Stimulated activated CD8-positive, alpha-beta memory T cell treated with anti-CD3 and anti-CD28 coated beads, Interleukin-4, amount 100 ng/mL, for 4 hours (primary cell): ENCODE data around the gene CDK16.
A peak's percentile ranks its signal among the peaks of the same experiment; 100 is the strongest.

ENCODE experiments used
- DNase-seq, 2 donors: peaks; one replicate each; pipeline ENCODE4 v3.0.0-alpha.2; 2020; ENCODE audit warnings: low read depth in 2 of 2, low spot score in 1 of 2

Gene CDK16

DNA sequence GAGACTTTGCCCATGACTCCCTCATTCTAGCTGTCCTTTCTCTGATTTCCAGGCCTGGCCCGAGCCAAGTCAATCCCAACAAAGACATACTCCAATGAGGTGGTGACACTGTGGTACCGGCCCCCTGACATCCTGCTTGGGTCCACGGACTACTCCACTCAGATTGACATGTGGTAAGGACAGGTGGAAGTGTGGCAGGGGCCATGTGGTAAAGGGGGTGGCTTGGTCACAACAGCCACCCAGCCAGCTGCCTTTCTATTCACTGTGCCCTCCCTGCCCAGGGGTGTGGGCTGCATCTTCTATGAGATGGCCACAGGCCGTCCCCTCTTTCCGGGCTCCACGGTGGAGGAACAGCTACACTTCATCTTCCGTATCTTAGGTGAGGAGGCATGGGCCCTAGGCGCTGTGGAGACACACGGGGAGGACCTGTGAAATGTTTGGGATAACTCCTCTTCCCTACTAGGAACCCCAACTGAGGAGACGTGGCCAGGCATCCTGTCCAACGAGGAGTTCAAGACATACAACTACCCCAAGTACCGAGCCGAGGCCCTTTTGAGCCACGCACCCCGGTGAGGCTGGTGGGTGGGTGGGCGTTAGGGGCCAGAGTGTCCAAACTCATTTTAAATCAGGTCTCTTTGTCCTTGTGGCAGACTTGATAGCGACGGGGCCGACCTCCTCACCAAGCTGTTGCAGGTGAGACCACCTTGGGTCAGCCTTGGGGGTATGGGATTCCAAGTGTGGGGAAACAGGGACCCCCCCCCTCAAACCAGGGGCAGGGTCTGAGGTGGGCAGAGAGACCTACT is 8.3 kb downstream of the CDK16 start:
- no peak for DNase-seq

DNA sequence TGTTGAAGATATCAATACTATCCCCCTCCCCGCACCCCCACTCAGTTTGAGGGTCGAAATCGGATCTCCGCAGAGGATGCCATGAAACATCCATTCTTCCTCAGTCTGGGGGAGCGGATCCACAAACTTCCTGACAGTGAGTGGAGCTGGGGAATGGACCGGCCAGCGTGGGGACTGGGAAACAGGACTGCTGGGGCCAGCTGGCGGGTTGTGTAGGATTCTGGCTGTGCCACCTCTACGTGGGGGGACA is 8.8 kb downstream of the CDK16 start:
- no peak for DNase-seq

DNA sequence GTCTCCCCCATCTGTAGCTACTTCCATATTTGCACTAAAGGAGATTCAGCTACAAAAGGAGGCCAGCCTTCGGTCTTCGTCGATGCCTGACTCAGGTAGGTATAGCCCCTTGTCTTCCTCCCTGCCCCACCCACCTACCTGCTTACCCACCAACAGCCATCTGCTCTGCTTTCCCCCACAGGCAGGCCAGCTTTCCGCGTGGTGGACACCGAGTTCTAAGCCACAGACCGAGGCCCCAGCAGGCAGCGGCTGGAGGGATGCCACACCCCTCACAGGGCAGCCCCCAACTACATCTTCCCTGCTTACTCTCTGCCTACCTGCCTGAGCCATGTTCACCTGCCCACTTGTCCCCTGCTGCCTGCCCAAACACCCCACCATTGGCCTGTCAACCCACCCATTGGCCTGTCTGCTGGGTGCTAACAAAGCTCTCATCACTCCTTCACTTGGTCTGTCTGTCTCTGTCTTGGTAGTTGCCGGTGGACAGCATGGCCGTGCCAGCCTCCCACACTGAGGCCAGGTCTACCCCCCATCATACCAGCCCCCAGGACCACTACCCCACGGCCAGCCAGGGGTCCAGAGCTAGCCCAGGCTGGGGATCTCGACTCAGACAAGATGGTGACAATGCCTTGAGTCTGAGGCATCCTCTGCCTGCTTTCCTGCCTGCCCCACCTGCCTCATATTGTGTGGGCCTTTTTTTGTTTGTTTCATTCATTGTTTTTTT is 10.2 kb downstream of the CDK16 start:
- no peak for DNase-seq

DNA sequence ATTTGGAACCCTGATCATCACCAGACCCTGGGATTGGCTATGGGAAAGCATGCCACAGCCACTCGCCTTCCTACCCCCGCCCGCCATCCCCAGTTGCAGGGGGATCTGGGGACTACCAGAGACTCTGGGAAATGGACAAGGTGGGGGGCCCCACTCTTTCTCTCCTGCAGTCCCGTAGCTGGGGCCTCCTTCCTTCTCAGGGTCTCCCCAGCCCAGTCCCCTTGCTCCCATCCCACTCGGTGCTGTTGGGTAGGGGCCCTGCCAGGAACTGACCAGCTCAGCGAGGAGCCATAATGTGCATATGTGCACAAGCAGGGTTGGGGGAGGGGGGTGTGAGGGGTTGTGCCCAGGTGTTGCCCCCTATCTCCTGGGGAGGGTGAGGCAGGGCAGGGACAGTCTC is 10.9 kb downstream of the CDK16 start:
- DNase-seq: no peak

DNA sequence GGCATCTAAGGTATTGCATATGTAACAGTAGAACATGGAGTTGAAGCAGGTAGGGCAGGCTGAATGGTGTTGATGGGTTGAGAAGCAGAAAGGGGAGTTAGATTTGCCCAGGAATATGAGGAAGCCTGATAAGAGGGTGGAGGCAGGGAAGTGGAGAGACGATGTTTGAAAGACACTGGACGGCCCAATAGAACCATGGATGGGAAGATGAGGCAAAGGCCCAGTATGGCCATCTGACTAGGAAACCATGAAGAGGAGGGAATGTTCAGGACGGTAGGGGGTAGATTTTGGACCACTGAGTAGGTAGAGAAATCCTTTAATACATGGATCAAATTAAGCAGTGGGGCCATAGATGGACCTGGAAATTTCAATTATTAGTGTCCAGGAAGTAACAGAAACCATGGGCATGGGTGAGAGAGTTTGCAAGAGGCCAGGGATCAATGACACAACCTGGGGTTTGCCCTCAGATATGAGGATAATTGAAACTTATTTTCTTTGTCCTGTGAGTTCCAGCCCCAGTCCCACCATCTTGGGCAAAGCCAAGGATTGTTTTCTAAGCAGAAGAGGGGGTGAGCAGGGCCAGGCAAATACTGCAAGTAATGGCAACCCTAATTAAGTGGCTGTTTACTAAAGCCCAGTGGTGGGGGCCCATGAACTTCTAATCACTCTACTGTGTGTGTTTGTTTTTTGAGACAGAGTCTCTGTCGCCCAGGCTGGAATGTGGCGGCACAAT is 11.8 kb downstream of the CDK16 start:
- no peak for DNase-seq

DNA sequence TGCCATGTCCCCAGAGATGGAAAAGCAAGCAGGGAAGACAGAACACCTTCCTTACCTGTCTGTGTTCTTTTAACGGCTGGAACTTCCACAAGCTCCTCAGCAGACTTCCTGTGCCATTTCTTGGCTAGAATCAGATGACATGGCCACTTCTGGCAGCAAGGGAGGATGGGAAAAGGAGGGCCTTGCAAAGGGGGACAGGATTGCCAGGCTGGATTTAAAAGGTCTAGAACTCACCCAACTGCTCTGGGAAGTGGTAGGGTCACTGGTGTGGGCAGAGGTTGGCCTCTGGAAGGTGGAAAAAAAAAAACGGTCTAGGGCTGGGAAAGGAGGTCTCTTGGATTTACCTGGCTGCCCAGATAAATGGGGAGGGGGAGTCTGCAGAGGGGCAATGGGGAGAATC is 12.7 kb downstream of the CDK16 start:
- DNase-seq: no peak

DNA sequence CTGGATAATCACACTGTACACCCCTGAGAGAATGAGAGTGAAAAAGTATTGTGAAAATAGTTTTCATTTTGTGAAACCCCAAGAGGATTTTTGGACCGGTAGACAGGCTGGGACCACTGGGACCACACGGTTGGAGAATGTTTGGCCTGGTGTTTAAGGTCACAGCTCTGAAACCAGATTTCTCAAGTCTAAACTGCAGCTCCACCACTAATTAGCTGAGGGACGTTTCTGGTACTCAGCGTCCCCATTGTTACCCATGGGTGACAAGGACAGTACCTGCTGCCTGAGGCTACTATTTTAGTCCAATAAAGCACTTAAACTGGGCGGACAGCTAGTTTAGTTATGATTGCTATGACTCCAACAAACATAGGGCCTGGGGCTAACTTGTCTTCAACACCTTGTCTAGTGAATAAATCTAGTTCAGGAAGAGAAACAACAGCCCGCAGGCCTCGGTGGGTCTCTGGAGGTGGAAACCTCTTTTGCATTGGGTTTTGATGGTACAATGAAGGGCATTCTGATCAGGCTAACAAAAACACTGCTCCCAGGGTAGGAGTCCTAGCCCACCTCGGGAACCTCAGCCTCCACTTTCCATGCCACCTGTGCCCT is 13.8 kb downstream of the CDK16 start:
- DNase-seq: no peak

DNA sequence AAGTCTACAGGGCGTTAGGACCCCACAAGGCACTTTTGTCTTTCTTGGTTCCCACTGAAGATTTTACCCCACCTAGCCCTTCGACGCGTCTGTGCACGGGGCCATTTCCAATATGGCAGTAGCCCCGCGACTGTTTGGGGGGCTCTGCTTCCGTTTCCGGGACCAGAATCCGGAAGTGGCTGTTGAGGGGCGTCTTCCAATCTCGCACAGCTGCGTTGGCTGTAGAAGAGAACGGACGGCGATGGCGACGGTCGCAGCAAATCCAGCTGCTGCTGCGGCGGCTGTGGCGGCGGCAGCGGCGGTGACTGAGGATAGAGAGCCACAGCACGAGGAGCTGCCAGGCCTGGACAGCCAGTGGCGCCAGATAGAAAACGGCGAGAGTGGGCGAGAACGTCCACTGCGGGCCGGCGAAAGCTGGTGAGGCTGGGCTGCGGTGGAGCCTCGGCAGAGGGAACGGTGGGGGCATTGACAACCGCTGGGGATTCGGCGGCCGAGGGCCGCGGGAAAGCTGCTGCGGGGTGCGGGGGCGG is 14.4 kb downstream of the CDK16 start, which contains the start of gene USP11:
TSS of gene USP11 (plus strand) at position 207 of the 530 bp plus-strand sequence. CDS start at position 242, 35 bp downstream.
- DNase-seq: peak; percentile 14 to 48

DNA sequence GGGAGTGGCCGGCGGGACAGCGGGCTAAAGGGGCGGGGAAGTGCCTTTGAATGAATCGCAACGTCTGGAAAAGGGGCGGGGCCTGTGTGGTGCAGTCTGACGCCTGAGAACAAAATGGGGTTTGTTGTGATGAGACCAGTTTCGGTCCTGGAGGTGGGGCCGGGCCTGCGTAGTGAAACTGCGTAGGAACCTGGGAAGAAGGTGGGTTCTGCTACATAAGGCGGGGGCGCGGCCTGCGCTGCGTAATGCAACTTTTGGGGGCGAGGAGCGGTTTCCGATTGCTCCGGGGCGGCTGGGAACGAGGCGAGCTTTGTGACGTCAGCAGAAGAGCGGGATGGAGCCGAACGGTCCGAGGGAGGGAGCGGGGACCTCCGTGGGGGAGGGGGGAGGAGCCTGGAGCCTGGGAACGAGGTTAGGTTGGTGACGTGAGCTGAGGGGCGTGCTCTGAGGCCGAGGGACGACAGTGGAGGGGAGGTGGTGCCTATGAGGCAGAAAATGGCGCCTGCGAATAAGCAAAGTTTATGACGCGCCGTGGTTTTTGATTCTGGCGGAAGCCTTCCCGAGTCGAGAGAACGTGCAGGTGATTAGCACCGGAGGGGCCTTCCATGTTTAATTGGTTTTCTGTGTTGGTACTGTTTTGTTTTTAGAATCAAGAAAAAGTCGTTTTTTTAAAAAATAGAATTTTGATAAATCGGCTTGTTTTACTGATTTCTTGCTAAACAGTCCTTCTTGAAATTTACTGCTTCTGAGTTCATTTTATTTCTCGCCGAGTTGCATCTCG is 15.0 kb downstream of the CDK16 start:
- DNase-seq: peak; percentile 79 to 95

DNA sequence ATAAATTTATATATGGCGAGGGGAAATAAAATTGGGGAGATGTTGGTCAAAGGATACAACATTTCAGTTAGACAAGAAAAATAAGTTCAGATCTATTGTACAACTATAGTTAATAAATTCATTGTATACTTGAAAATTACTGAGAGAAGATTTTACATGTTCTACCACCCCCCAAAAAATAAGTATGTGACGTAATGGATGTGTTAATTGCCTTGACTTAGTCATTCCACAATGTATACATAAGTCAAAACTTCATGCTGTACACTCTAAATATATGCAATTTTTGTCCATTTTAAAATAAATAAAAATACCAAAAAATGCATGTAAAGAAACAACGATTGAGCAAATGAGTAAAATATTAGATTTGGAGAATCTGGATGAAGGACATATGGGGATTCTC is 16.1 kb downstream of the CDK16 start:
- no peak for DNase-seq

DNA sequence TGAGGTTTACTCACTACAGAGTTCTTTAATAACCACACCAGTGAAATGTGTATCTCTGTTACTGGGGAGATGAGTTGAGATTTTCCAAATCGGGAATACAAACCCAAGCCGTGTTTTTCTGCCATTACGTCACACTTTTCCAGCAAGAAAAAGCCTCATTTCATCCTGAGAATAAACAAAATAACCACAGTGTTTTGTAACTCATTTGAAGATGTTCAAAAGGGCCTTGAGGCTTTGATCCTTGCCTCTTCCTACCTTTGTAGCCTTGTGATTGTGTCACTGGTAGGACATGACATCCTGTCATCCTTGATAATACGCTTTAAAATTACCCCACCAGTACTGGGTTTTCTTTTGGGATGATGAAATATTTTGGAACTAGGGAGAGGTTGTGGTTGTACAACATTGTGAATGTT is 17.2 kb downstream of the CDK16 start:
- DNase-seq: no peak

DNA sequence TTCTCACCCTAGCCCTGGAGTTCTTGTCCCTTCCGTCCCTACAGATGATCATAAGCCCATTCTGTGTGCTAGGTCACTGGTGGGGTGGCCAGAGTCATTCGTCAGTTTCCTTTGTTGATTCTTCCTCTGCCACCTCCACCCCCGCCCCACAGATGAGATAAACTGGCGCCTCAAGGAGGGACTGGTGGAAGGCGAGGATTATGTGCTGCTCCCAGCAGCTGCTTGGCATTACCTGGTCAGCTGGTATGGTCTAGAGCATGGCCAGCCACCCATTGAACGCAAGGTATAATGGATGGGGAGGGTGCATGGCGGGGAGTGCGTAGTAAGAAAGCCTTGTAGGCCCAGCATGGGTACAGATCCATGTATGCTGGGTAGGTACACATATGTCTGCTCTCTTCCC is 20.7 kb downstream of the CDK16 start:
- DNase-seq: no peak

DNA sequence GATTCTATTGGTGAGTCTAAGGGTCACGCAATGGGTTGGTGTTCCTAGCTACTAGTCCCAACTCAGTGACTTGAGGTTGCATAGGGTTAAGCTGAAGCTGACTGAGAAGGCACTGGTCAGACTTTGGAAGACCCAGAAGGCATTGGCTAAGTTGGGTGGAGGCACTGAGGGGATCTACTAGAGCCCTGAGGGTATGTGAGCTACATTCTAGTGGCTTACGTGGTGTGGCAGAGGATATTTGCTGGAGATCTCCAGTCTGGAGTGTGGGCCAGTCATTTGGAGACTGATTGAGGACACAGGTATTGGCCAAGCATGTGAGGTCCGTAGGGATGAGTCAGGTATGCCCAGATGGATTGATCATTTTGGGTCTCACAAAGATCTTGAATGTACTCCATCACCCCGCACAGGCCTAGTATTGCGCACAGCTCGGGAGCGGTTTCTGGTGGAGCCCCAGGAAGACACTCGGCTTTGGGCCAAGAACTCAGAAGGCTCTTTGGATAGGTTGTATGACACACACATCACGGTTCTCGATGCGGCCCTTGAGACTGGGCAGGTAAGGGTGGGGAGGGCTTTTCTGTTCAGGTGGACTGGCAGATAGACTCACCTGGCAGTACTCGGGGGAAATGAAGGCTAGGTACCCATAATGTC is 21.5 kb downstream of the CDK16 start:
- DNase-seq: no peak

DNA sequence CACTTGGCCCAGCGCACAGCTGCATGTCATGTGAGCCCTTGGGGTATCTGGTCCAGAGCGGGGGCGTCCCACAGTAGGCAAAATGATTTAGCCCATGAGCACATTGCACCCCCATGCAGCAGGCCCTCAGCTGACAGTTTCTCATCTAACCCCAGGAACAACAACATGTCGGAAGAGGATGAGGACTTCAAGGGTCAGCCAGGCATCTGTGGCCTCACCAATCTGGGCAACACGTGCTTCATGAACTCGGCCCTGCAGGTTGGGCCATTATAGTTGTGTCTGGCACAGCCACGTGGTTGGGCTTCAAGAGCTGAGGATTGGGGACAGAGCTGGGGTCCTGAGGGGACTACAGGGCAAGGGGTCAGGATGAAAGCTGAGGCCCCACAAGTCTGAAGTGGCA is 22.1 kb downstream of the CDK16 start:
- no peak for DNase-seq

DNA sequence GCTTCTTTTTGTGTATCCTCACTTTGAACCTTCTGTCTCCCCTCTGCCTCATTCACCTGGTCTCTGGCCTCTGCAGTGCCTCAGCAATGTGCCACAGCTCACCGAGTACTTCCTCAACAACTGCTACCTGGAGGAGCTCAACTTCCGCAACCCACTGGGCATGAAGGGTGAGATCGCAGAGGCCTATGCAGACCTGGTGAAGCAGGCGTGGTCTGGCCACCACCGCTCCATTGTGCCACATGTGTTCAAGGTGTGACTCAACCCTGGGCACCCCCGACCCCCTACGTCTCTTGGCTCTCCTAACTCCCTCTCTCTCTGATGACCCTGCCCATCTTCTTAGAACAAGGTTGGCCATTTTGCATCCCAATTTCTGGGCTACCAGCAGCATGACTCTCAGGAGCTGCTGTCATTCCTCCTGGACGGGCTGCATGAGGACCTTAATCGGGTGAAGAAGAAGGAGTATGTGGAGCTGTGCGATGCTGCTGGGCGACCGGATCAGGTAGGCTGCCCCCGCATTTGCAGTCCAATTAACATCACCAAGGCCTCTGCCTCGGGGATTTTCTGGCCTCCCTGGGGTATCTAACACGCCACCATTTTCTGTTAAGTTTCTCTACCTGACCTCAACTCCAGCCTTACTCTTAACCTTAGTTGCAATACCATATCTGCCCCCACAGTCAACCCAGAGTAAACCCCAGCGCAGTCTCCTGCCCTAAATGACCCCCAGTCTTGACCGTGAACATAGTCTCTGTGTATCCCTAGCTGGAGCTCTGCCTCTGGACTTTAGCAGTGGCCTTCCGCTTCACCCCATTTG is 22.9 kb downstream of the CDK16 start:
- no peak for DNase-seq

DNA sequence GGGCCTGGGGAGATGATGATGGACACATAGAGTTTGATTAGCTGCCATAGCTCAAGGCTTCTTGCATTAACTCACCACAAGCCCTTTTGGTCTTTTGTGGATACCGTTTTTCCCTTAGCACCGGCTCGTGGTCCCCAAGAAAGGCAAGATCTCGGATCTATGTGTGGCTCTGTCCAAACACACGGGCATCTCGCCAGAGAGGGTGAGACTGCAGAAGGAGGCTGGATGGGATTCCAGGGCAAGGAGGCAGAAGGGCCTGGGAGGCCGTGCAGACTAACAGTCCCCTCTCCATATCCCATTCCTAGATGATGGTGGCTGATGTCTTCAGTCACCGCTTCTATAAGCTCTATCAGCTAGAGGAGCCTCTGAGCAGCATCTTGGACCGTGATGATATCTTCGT is 23.8 kb downstream of the CDK16 start:
- DNase-seq: no peak

DNA sequence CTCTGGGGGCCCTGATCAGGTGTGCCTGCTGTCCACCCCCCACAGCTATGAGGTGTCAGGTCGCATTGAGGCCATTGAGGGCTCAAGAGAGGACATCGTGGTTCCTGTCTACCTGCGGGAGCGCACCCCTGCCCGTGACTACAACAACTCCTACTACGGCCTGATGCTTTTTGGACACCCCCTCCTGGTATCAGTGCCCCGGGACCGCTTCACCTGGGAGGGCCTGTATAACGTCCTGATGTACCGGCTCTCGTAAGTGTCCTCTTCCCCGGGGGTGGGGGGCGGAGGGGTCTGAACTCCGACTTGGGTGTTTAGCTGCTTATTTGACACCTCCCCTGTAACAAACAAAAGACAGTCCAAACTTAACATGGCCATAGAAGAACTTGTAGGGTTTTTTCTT is 24.9 kb downstream of the CDK16 start:
- no peak for DNase-seq

DNA sequence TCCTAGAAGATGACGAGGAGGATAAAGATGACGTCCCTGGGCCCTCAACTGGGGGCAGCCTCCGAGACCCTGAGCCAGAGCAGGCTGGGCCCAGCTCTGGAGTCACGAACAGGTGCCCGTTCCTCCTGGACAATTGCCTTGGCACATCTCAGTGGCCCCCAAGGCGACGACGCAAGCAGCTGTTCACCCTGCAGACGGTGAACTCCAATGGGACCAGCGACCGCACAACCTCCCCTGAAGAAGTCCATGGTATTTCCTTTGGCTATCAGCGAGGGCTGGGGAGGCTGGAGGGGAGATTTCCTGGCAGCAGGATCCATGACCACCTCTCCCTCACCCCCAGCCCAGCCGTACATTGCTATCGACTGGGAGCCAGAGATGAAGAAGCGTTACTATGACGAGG is 26.2 kb downstream of the CDK16 start:
- DNase-seq: no peak

DNA sequence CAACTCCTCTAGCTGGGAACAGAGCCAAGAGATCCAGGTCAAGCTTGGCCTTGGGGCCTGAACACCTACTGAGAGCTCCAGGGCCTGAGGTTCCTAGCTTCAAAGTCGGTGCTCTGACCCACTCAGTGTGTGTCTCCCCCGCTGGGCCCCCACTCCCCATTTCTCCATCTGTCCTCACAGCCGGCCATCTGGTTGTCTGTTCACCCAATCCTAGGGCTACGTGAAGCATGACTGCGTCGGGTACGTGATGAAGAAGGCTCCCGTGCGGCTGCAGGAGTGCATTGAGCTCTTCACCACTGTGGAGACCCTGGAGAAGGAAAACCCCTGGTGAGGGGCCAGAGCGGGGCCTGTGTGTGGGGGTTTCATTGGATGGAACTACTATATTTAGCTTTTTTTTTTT is 26.7 kb downstream of the CDK16 start:
- DNase-seq: no peak
